DOHH2 (cell line): ENCODE data around the gene ABCD3.

Experiments
- EZH2phosphoT487 ChIP-seq: fragments of 200-600 bp; sonication (generic); IDR thresholded peaks from 2 replicates; pipeline ENCODE4 v1.6.1; 2017; ENCODE audit warnings: borderline replicate concordance, mild to moderate bottlenecking, antibody characterized with exemption, low read length, moderate library complexity, mixed read lengths
- TF ChIP-seq, protein P1 (sequence below): fragments of 200-600 bp; sonication (generic); IDR thresholded peaks from one replicate; pipeline ENCODE4 v1.5.1; 2014; ENCODE audit warnings: antibody characterized with exemption, mild to moderate bottlenecking, low read depth, low read length; ENCODE audit not compliant: poor library complexity, severe bottlenecking

GRCh38 chr1:94537254-94537653 lies 119.1 kb downstream of the ABCD3 start:
- TF ChIP-seq EZH2phosphoT487: no peak
- TF ChIP-seq, protein P1, sequence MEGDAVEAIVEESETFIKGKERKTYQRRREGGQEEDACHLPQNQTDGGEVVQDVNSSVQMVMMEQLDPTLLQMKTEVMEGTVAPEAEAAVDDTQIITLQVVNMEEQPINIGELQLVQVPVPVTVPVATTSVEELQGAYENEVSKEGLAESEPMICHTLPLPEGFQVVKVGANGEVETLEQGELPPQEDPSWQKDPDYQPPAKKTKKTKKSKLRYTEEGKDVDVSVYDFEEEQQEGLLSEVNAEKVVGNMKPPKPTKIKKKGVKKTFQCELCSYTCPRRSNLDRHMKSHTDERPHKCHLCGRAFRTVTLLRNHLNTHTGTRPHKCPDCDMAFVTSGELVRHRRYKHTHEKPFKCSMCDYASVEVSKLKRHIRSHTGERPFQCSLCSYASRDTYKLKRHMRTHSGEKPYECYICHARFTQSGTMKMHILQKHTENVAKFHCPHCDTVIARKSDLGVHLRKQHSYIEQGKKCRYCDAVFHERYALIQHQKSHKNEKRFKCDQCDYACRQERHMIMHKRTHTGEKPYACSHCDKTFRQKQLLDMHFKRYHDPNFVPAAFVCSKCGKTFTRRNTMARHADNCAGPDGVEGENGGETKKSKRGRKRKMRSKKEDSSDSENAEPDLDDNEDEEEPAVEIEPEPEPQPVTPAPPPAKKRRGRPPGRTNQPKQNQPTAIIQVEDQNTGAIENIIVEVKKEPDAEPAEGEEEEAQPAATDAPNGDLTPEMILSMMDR: no peak
